Hepatocyte (in vitro differentiated cells): ENCODE measurements around the gene IGSF1. TPM values are rescaled to one million over a fixed set of nuclear protein-coding genes. Genes with fewer than 3 reads are reported as not detected.
"Not testable (repeated sequence)": the region's sequence is repeated elsewhere in the genome, so short reads cannot be mapped to it uniquely, and the experiment has no call there.

Experiments
- DNase-seq: peaks from one replicate; pipeline ENCODE4 v3.0.0-alpha.2; 2016; ENCODE audit warnings: low spot score
- H2AFZ ChIP-seq: fragments of 200-600 bp; sonication (generic); 2 replicates; pipeline ENCODE4 v1.6.0; 2016; ENCODE audit warnings: antibody characterized with exemption, mild to moderate bottlenecking
- H3K27ac ChIP-seq: fragments of 200-600 bp; sonication (generic); 2 replicates; pipeline ENCODE4 v1.5.1; 2016; ENCODE audit warnings: mild to moderate bottlenecking
- H3K27me3 ChIP-seq: fragments of 200-600 bp; sonication (generic); 2 replicates; pipeline ENCODE4 v1.6.1; 2016
- H3K36me3 ChIP-seq: fragments of 200-600 bp; sonication (generic); replicated peaks from 2 replicates; pipeline ENCODE4 v1.5.1; 2016; ENCODE audit warnings: low read depth; ENCODE audit not compliant: insufficient read depth
- H3K4me1 ChIP-seq: fragments of 200-600 bp; sonication (generic); 2 replicates; pipeline ENCODE4 v1.5.1; 2016; ENCODE audit warnings: mild to moderate bottlenecking, moderate library complexity; ENCODE audit not compliant: insufficient read depth
- H3K4me2 ChIP-seq: fragments of 200-600 bp; sonication (generic); 2 replicates; pipeline ENCODE4 v1.6.0; 2016
- H3K4me3 ChIP-seq: fragments of 200-600 bp; sonication (generic); 2 replicates; pipeline ENCODE4 v1.5.1; 2016; ENCODE audit warnings: mild to moderate bottlenecking
- H3K79me2 ChIP-seq: fragments of 200-600 bp; sonication (generic); 2 replicates; pipeline ENCODE4 v1.6.0; 2017; ENCODE audit warnings: mild to moderate bottlenecking
- H3K9me2 ChIP-seq: fragments of 200-600 bp; sonication (generic); replicated peaks from 2 replicates; pipeline ENCODE4 v1.6.0; 2017; ENCODE audit warnings: mild to moderate bottlenecking; ENCODE audit not compliant: insufficient read depth
- H3K9me3 ChIP-seq: fragments of 200-600 bp; sonication (generic); 2 replicates; pipeline ENCODE4 v1.5.1; 2016; ENCODE audit warnings: low read depth, mild to moderate bottlenecking
- H4K20me1 ChIP-seq: fragments of 200-600 bp; sonication (generic); 2 replicates; pipeline ENCODE4 v1.6.0; 2016; ENCODE audit warnings: mild to moderate bottlenecking; ENCODE audit not compliant: insufficient read depth, poor library complexity, severe bottlenecking
- EZH2 ChIP-seq: fragments of 200-600 bp; sonication (generic); IDR thresholded peaks from 2 replicates; pipeline ENCODE4 v1.6.1; 2016; ENCODE audit warnings: antibody characterized with exemption, mild to moderate bottlenecking, borderline replicate concordance
- EZH2phosphoT487 ChIP-seq: fragments of 200-600 bp; sonication (generic); IDR thresholded peaks from one replicate; pipeline ENCODE4 v1.6.1; 2018; ENCODE audit warnings: antibody characterized with exemption, mild to moderate bottlenecking, low read depth, moderate library complexity; ENCODE audit not compliant: unreplicated experiment, severe bottlenecking
- WGBS: methylation state at CpG from one replicate; pipeline ENCODE4 v1.1.6; 2016; ENCODE audit warnings: low lambda C conversion rate; ENCODE audit errors: missing lambda C conversion rate; 5-methylcytosine and 5-hydroxymethylcytosine counted together
- polyA plus RNA-seq: library from polyadenylated mRNA; unstranded; fragments of >200 nt; fragmentation: Nextera tagmentation; extraction: Ambion mirVana; gene quantifications from 2 replicates; pipeline ENCODE4 v1.2.1, GENCODE V29; 2016
- total RNA-seq: library from RNA; depleted of rRNA; stranded (reverse); fragments of >200 nt; gene quantifications from 2 replicates; pipeline ENCODE4 v1.2.3, GENCODE V29; 2014
- TF ChIP-seq, protein P1 (sequence below): fragments of 200-600 bp; sonication (generic); IDR thresholded peaks from 2 replicates; pipeline ENCODE4 v1.5.1; 2016; ENCODE audit warnings: antibody characterized with exemption, mild to moderate bottlenecking; ENCODE audit not compliant: poor library complexity

The IGSF1 gene
- total and polyA plus RNA-seq, 2 experiments from 2014 or later = 13.1 to 16.7 TPM

DNA sequence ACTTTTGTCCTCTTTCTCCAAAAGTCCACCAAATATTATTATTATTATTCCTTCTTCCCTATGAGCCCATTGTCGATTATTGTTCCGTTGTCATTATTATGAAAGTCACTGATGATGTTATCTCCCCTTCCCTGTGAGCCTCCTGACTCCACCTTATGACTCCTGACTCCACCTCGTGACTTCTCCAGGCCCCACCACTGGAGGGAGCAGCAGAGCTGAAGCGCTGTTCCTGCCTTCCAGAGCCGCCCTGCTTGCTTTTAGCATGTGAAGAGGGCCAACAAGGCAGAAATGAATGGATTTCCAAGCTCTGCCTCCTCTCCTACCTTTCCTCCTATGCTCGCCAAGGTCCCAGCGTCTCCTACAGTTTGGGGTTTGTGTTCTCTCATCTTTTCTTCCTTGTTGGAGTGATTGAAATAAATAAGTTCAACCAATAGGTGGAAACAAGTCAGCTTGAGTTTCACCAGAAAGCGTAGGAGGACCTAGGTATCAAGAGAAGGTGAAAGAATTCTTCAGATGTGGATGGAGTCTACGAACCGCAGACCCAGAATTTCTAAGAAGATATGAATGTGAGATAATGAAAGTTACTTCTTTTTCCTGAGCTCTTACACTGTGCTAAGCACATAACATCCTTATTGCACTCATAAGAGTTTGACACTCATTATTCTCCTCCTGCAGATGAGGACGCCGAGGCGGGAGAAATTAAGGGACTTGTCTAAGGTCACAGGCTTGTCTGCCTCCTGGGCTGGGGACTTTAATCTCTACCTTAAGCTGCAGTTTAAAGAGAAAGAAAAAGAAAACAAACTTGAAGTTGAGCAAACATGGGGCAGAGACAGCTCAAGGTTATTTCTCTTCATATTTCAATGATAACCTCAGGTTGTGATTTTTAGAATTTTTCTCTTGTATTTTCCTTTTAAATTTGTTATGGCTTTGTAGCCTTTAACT is 26.1 kb downstream of the IGSF1 start:
- DNase-seq = peak; percentile 29
- H3K4me3 ChIP-seq = no peak overlapping the region
- H3K9me2 ChIP-seq = no peaks in the 10 kb centered on the region
- peaks cover 4% of the 10 kb centered on the region for H3K9me3 ChIP-seq
- no peaks in the 10 kb centered on the region for H3K4me1 ChIP-seq
- H3K27ac ChIP-seq = no peak overlapping the region
- H3K4me2 ChIP-seq = peak overlapping the region; percentile 31
- WGBS = 65% methylated on average over 13 of the region's 13 CpGs
- H3K36me3 ChIP-seq = no peaks in the 10 kb centered on the region
- H4K20me1 ChIP-seq = no peaks in the 10 kb centered on the region
- H2AFZ ChIP-seq = no peak overlapping the region
- TF ChIP-seq, protein P1, sequence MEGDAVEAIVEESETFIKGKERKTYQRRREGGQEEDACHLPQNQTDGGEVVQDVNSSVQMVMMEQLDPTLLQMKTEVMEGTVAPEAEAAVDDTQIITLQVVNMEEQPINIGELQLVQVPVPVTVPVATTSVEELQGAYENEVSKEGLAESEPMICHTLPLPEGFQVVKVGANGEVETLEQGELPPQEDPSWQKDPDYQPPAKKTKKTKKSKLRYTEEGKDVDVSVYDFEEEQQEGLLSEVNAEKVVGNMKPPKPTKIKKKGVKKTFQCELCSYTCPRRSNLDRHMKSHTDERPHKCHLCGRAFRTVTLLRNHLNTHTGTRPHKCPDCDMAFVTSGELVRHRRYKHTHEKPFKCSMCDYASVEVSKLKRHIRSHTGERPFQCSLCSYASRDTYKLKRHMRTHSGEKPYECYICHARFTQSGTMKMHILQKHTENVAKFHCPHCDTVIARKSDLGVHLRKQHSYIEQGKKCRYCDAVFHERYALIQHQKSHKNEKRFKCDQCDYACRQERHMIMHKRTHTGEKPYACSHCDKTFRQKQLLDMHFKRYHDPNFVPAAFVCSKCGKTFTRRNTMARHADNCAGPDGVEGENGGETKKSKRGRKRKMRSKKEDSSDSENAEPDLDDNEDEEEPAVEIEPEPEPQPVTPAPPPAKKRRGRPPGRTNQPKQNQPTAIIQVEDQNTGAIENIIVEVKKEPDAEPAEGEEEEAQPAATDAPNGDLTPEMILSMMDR = peak; percentile 20
- no peak for TF ChIP-seq EZH2phosphoT487
- no peaks in the 10 kb centered on the region for H3K79me2 ChIP-seq
- H3K27me3 ChIP-seq = no peaks in the 10 kb centered on the region

DNA sequence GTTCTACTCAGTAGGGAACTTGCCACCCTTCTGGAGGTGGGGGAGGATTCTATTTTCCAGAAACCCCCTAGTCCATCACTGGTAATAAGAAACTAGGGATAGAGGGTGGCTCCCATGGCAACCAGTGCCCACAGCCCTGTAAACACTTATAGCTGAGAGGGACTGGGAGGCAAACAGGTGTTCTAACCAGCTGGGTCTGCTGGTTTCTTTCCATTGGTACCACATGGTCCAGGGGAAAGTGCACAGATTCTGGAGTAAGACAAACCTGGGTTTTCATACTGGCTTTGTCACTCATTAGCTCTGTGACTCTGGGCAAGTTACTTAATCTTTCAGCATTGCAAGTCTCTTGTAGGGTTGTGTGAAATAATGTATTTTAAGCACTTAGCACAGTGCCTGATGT is 26.9 kb downstream of the IGSF1 start:
- no peaks in the 10 kb centered on the region for H3K79me2 ChIP-seq
- H3K4me3 ChIP-seq = no peak overlapping the region
- no peak overlapping the region for H3K4me2 ChIP-seq
- no peak overlapping the region for H2AFZ ChIP-seq
- H4K20me1 ChIP-seq = no peaks in the 10 kb centered on the region
- H3K4me1 ChIP-seq = no peaks in the 10 kb centered on the region
- no peaks in the 10 kb centered on the region for H3K9me2 ChIP-seq
- H3K27ac ChIP-seq = no peak overlapping the region
- H3K9me3 ChIP-seq = no peaks in the 10 kb centered on the region
- no peak for DNase-seq
- TF ChIP-seq EZH2phosphoT487 = no peak
- TF ChIP-seq, protein P1 = no peak
- no peak for TF ChIP-seq EZH2
- no peaks in the 10 kb centered on the region for H3K27me3 ChIP-seq
- H3K36me3 ChIP-seq = no peaks in the 10 kb centered on the region

DNA sequence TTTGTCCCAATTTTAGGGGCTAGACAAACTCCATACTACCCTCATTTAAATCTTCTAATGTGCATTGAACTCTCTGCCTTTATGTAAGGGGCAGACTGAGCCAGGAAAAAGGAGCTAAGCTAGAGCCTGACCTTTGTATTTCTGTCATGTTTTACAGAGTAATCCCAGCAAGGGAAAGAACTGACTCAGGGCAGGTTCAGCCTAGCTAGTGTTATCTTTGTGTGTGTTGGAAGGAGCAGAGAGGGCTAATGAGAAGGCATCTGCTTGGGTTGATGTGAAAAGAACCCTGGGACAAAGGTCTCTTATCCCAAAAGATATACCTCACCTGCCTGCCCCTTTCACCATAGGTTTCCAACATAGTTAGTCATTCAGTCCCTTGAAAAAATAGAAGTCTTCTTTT is 31.7 kb downstream of the IGSF1 start:
- no peaks in the 10 kb centered on the region for H3K36me3 ChIP-seq
- H3K79me2 ChIP-seq = no peaks in the 10 kb centered on the region
- no peak overlapping the region for H3K4me3 ChIP-seq
- H3K9me2 ChIP-seq = no peaks in the 10 kb centered on the region
- no peaks in the 10 kb centered on the region for H3K9me3 ChIP-seq
- no peak overlapping the region for H3K27ac ChIP-seq
- H3K27me3 ChIP-seq = no peaks in the 10 kb centered on the region
- no peak for TF ChIP-seq EZH2phosphoT487
- no peak for TF ChIP-seq EZH2
- TF ChIP-seq, protein P1 = no peak
- H4K20me1 ChIP-seq = no peaks in the 10 kb centered on the region
- no peak overlapping the region for H3K4me2 ChIP-seq
- H2AFZ ChIP-seq = no peak overlapping the region
- no peaks in the 10 kb centered on the region for H3K4me1 ChIP-seq
- peak; percentile 15 for DNase-seq

DNA sequence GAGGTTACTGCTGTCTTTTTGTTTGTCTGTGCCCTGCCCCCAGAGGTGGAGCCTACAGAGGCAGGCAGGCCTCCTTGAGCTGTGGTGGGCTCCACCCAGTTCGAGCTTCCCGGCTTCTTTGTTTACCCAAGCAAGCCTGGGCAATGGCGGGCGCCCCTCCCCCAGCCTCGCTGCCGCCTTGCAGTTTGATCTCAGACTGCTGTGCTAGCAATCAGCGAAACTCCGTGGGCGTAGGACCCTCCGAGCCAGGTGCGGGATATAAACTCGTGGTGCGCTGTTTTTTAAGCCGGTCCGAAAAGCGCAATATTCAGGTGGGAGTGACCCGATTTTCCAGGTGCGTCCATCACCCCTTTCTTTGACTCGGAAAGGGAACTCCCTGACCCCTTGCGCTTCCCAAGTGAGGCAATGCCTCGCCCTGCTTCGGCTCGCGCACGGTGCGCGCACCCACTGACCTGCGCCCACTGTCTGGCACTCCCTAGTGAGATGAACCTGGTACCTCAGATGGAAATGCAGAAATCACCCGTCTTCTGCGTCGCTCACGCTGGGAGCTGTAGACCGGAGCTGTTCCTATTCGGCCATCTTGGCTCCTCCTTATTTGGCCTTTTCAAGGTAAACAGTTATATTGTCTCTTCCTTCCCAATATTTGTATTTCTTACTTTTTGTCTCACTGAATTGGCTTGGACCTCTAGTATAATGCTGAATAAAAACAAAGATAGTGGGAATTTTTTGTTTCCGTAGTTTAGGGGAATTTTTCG is 37.9 kb downstream of the IGSF1 start:
- H3K79me2 ChIP-seq, DNase-seq, H4K20me1 ChIP-seq, H2AFZ ChIP-seq, H3K4me1 ChIP-seq, H3K9me2 ChIP-seq, H3K27me3 ChIP-seq, H3K4me2 ChIP-seq, H3K4me3 ChIP-seq, H3K36me3 ChIP-seq, H3K9me3 ChIP-seq, H3K27ac ChIP-seq: not testable (repeated sequence)
- 85% methylated on average over 24 of the region's 36 CpGs for WGBS
